ENCODE data around the gene FXYD5. TPM values are rescaled to one million over a fixed set of nuclear protein-coding genes. Genes with fewer than 3 reads are reported as not detected.

The FXYD5 gene
- total RNA-seq, 1 experiment from 2014 or later: 33.6 TPM

DNA sequence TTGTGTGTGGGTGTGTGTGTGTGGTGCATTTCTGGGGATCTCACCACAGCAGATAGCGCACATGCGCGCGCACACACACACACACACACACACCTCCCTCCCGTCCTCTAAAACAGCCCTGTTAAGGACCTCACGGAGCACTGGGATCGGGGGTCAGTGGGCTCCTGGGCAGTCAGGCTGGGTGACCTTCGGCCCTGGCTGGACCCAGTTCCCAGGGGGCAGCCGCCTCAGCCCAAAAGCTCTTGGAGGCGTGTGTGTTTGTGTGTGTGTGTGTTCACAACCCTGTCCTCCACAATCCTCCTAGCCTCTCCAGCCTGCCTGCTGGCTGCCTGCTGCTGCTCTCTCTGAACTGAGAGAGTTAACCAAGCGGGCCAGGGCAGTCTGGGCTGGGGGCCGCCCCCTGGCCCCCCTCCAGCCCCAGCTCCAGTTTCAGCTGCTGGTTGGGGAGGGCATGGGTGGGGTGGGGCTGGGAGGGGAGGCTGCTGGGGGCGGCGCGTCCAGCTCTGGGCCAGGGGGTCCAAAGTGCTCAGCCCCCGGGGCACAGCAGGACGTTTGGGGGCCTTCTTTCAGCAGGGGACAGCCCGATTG lies 16.1 kb upstream of the FXYD5 start, which contains the start of gene FXYD1:
FXYD1 (plus strand) TSS at position 520 of the 588 bp plus-strand sequence. CDS start 1,256 bp downstream, outside the sequence.
- peaks cover 8% of the 10 kb centered on the region for H3K27me3 ChIP-seq (ENCODE audit: control insufficient read depth, insufficient read depth, low read length)
- ATAC-seq: no peak
- no peaks in the 10 kb centered on the region; the same call in none of the 2 replicates for H3K36me3 ChIP-seq (ENCODE audit: control insufficient read depth, insufficient read depth, low read length)
- no peak for DNase-seq (ENCODE audit: low read depth, low spot score)
- no peak for TF ChIP-seq SIN3A (IDR thresholded peaks at IDR 0.05; ENCODE audit: borderline replicate concordance, insufficient read depth, low read depth, low read length)
- TF ChIP-seq, protein P1, sequence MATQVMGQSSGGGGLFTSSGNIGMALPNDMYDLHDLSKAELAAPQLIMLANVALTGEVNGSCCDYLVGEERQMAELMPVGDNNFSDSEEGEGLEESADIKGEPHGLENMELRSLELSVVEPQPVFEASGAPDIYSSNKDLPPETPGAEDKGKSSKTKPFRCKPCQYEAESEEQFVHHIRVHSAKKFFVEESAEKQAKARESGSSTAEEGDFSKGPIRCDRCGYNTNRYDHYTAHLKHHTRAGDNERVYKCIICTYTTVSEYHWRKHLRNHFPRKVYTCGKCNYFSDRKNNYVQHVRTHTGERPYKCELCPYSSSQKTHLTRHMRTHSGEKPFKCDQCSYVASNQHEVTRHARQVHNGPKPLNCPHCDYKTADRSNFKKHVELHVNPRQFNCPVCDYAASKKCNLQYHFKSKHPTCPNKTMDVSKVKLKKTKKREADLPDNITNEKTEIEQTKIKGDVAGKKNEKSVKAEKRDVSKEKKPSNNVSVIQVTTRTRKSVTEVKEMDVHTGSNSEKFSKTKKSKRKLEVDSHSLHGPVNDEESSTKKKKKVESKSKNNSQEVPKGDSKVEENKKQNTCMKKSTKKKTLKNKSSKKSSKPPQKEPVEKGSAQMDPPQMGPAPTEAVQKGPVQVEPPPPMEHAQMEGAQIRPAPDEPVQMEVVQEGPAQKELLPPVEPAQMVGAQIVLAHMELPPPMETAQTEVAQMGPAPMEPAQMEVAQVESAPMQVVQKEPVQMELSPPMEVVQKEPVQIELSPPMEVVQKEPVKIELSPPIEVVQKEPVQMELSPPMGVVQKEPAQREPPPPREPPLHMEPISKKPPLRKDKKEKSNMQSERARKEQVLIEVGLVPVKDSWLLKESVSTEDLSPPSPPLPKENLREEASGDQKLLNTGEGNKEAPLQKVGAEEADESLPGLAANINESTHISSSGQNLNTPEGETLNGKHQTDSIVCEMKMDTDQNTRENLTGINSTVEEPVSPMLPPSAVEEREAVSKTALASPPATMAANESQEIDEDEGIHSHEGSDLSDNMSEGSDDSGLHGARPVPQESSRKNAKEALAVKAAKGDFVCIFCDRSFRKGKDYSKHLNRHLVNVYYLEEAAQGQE (IDR thresholded peaks at IDR 0.05; ENCODE audit: insufficient read depth in 1 of 2, low read depth in 2 of 2, low read length in 1 of 2): no peak
- TF ChIP-seq TCF7L2 (IDR thresholded peaks at IDR 0.05; ENCODE audit: low read depth, low read length): no peak
- no peak for TF ChIP-seq POLR2AphosphoS5 (IDR thresholded peaks at IDR 0.05; ENCODE audit: low read depth, low read length)
- TF ChIP-seq, protein P2, sequence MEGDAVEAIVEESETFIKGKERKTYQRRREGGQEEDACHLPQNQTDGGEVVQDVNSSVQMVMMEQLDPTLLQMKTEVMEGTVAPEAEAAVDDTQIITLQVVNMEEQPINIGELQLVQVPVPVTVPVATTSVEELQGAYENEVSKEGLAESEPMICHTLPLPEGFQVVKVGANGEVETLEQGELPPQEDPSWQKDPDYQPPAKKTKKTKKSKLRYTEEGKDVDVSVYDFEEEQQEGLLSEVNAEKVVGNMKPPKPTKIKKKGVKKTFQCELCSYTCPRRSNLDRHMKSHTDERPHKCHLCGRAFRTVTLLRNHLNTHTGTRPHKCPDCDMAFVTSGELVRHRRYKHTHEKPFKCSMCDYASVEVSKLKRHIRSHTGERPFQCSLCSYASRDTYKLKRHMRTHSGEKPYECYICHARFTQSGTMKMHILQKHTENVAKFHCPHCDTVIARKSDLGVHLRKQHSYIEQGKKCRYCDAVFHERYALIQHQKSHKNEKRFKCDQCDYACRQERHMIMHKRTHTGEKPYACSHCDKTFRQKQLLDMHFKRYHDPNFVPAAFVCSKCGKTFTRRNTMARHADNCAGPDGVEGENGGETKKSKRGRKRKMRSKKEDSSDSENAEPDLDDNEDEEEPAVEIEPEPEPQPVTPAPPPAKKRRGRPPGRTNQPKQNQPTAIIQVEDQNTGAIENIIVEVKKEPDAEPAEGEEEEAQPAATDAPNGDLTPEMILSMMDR (IDR thresholded peaks at IDR 0.05): no peak
- H3K27ac ChIP-seq (ENCODE audit: low read length): no peak within 1 kb of the TSS
- no TSS peak for BruUV-seq (replicated peaks)
- H3K4me3 ChIP-seq (ENCODE audit: low read depth in 2 of 2, low read length in 2 of 2): no peak within 1 kb of the TSS
- POLR2A ChIA-PET: no interaction called here
- intact Hi-C loops (cut with micrococcal nuclease; ENCODE audit: unreplicated experiment) (loop anchor here (5.0 kb wide), 1 partner anchor 71 kb away; no protein-coding TSS in a partner anchor), in situ Hi-C loops (cut with HindIII; ENCODE audit: low pct_unique_long_range_greater_than_20kb, low sequenced_read_pairs) (no loop called here)
- CTCF ChIA-PET: no interaction called here
- H3K4me1 ChIP-seq (ENCODE audit: control insufficient read depth, insufficient read depth, low read length): peaks cover 18% of the 10 kb centered on the region
- no peaks in the 10 kb centered on the region for H3K9me3 ChIP-seq (ENCODE audit: control insufficient read depth, insufficient read depth, low read depth, low read length)

DNA sequence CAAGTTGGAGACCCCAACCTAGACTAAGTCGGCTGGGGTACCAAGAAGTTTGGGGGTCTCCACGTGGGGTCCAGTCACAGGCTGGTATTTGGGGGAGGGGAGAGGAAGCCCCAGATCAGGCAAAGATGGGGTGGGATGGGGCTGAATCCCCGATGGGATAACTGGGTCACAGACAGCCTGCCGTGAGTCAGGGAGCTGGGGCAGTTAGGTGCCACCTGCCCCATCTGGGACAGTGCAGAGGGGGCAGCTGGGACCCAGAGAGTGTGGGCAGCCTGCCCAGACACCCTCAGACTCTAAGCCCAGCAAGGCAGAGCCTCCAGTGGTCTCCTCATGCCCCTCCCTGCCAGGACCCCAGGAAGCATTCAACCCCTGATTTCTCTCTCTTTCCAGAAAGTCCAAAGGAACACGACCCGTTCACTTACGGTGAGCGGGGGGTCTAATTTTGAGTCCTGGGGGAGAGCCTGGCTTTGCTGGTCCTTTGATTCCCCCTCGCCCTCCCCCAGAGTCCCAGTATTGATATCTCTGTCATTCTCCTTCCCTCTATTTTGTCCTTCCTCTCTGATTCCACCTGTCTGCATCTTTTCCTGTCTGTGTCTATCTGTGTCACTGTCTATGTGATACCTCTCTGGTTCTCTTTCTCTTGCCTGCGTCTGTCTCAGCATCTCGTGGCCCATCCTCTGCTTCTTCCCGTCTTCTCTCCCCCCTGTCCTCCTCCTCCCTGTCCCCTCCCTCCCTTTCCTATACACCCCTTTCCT lies 14.2 kb upstream of the FXYD5 start:
- POLR2A ChIA-PET: no interaction called here

More for the DNA sequence above, 14.2 kb upstream of the FXYD5 start:
- Histone ChIP-seq H3K4me3 (ENCODE audit: low read depth in 2 of 2, low read length in 2 of 2) (no peak overlapping the region), H3K4me1 (ENCODE audit: control insufficient read depth, insufficient read depth, low read length) (peaks cover 18% of the 10 kb centered on the region), H3K27ac (ENCODE audit: low read length) (no peak overlapping the region), H3K27me3 (ENCODE audit: control insufficient read depth, insufficient read depth, low read length) (peaks cover 19% of the 10 kb centered on the region), H3K36me3 (ENCODE audit: control insufficient read depth, insufficient read depth, low read length) (no peaks in the 10 kb centered on the region; the same call in none of the 2 replicates), H3K9me3 (ENCODE audit: control insufficient read depth, insufficient read depth, low read depth, low read length) (no peaks in the 10 kb centered on the region)
- no TSS peak for BruUV-seq (replicated peaks)
- CTCF ChIA-PET: interaction anchor here (0.7 to 0.9 kb wide), 3 partner anchors 13 to 71 kb away, joined by 3 to 8 read pairs (median 3); partner anchors contain the start of gene FXYD5
- in situ Hi-C loops (cut with HindIII; ENCODE audit: low pct_unique_long_range_greater_than_20kb, low sequenced_read_pairs): no loop called here
- TF ChIP-seq, protein P1 (IDR thresholded peaks at IDR 0.05; ENCODE audit: insufficient read depth in 1 of 2, low read depth in 2 of 2, low read length in 1 of 2): no peak
- TF ChIP-seq TCF7L2 (IDR thresholded peaks at IDR 0.05; ENCODE audit: low read depth, low read length) (no peak), POLR2AphosphoS5 (IDR thresholded peaks at IDR 0.05; ENCODE audit: low read depth, low read length) (no peak), SIN3A (IDR thresholded peaks at IDR 0.05; ENCODE audit: borderline replicate concordance, insufficient read depth, low read depth, low read length) (no peak)
- TF ChIP-seq, protein P2 (IDR thresholded peaks at IDR 0.05): no peak
- ATAC-seq: no peak
- intact Hi-C loops (cut with micrococcal nuclease; ENCODE audit: unreplicated experiment): no loop called here
- no peak for DNase-seq (ENCODE audit: low read depth, low spot score)
